GM18870 (cell line): ENCODE results near the gene ZNF595.
A peak's percentile ranks its signal among the peaks of the same experiment; 100 is the strongest.
"Not testable (repeated sequence)": the region's sequence is repeated elsewhere in the genome, so short reads cannot be mapped to it uniquely, and the experiment has no call there.

Experiments used
- ATAC-seq: cut with Tn5 transposase; IDR thresholded peaks from one replicate; pipeline ENCODE4 v1.9.1; 2021; ENCODE audit warnings: moderate library complexity; ENCODE audit not compliant: unreplicated experiment

ZNF595 gene

GRCh38 chr4:85951-86350 is 32.8 kb downstream of the ZNF595 start:
- no peak for ATAC-seq

- not testable (repeated sequence) for ATAC-seq
Observed at GRCh38 chr4:86559-87324, 33.6 kb downstream of the ZNF595 start.

GRCh38 chr4:98386-98785 is 45.3 kb downstream of the ZNF595 start:
- no peak for ATAC-seq

- no peak for ATAC-seq
Observed at GRCh38 chr4:99863-100262, 46.7 kb downstream of the ZNF595 start.

GRCh38 chr4:107083-107443 is 53.9 kb downstream of the ZNF595 start:
- no peak for ATAC-seq

GRCh38 chr4:107444-108429 is 54.6 kb downstream of the ZNF595 start:
- ATAC-seq, result no peak

GRCh38 chr4:112771-113170 is 59.6 kb downstream of the ZNF595 start:
- no peak for ATAC-seq

GRCh38 chr4:113732-114131 is 60.6 kb downstream of the ZNF595 start:
- ATAC-seq, result no peak

GRCh38 chr4:114149-114548 is 61.0 kb downstream of the ZNF595 start:
- no peak for ATAC-seq

GRCh38 chr4:116499-116898 is 63.4 kb downstream of the ZNF595 start:
- ATAC-seq, result no peak

- no peak for ATAC-seq
Observed at GRCh38 chr4:120616-121015, 67.5 kb downstream of the ZNF595 start.

GRCh38 chr4:121408-122084 is 68.4 kb downstream of the ZNF595 start:
- no peak for ATAC-seq

GRCh38 chr4:123922-124274 is 70.8 kb downstream of the ZNF595 start:
- not testable (repeated sequence) for ATAC-seq

- peak; percentile 98 for ATAC-seq
Observed at GRCh38 chr4:124275-125081, 71.4 kb downstream of the ZNF595 start, which contains the start of gene ZNF718. ZNF718 (plus strand) TSS chr4:124501; CDS start chr4:124671, 170 bp downstream.

GRCh38 chr4:125091-125771 is 72.1 kb downstream of the ZNF595 start:
- no peak for ATAC-seq

- ATAC-seq, result no peak
Observed at GRCh38 chr4:125833-126232, 72.7 kb downstream of the ZNF595 start.

GRCh38 chr4:132483-132882 is 79.4 kb downstream of the ZNF595 start:
- no peak for ATAC-seq
